Inflammatory macrophage (primary cell): Measurements from ENCODE around the gene ANKS6.
A peak's percentile ranks its signal among the peaks of the same experiment; 100 is the strongest.

Experiments
- DNase-seq, 2 donors: peaks; one replicate each; pipeline ENCODE4 v3.0.0-alpha.2; 2020 to 2022

The ANKS6 gene

GRCh38 chr9:98771209-98771874 is 25.0 kb downstream of the ANKS6 start:
- no peak for DNase-seq

- DNase-seq = no peak
These were observed 25.6 kb downstream of the ANKS6 start for GRCh38 chr9:98770717-98771116.

- no peak for DNase-seq
These were observed 28.0 kb downstream of the ANKS6 start for GRCh38 chr9:98768344-98768743.

- DNase-seq = no peak
These were observed 28.4 kb downstream of the ANKS6 start for GRCh38 chr9:98767915-98768314.

- DNase-seq = no peak
These were observed 29.2 kb downstream of the ANKS6 start for GRCh38 chr9:98767196-98767595.

- peak; percentile 82 to 91 for DNase-seq
These were observed 29.8 kb downstream of the ANKS6 start for GRCh38 chr9:98766586-98766985.

GRCh38 chr9:98765256-98765655 is 31.1 kb downstream of the ANKS6 start:
- DNase-seq = no peak

- DNase-seq = peak in 1 of 2 donors; percentile 48
These were observed 32.2 kb downstream of the ANKS6 start for GRCh38 chr9:98763986-98764745.

- DNase-seq = no peak
These were observed 36.1 kb downstream of the ANKS6 start for GRCh38 chr9:98760231-98760630.

GRCh38 chr9:98755006-98755618 is 41.2 kb downstream of the ANKS6 start:
- no peak for DNase-seq

GRCh38 chr9:98751210-98751609 is 45.1 kb downstream of the ANKS6 start:
- DNase-seq = no peak

GRCh38 chr9:98750364-98751060 is 45.8 kb downstream of the ANKS6 start:
- peak; percentile 71 to 82 for DNase-seq

GRCh38 chr9:98747476-98747875 is 48.9 kb downstream of the ANKS6 start:
- DNase-seq = no peak

- DNase-seq = no peak
These were observed 50.9 kb downstream of the ANKS6 start for GRCh38 chr9:98745470-98745869.

- no peak for DNase-seq
These were observed 52.3 kb downstream of the ANKS6 start for GRCh38 chr9:98743818-98744611.

GRCh38 chr9:98743329-98743728 is 53.0 kb downstream of the ANKS6 start:
- no peak for DNase-seq

- DNase-seq = no peak
These were observed 53.8 kb downstream of the ANKS6 start for GRCh38 chr9:98742325-98743280.

- DNase-seq = no peak
These were observed 56.0 kb downstream of the ANKS6 start for GRCh38 chr9:98740226-98740881.

GRCh38 chr9:98738741-98739140 is 57.6 kb downstream of the ANKS6 start:
- no peak for DNase-seq

GRCh38 chr9:98736226-98736625 is 60.1 kb downstream of the ANKS6 start:
- DNase-seq = no peak

- no peak for DNase-seq
These were observed 63.6 kb downstream of the ANKS6 start for GRCh38 chr9:98732801-98733200.
